ENCODE results near the gene ADGRG4.

DNA sequence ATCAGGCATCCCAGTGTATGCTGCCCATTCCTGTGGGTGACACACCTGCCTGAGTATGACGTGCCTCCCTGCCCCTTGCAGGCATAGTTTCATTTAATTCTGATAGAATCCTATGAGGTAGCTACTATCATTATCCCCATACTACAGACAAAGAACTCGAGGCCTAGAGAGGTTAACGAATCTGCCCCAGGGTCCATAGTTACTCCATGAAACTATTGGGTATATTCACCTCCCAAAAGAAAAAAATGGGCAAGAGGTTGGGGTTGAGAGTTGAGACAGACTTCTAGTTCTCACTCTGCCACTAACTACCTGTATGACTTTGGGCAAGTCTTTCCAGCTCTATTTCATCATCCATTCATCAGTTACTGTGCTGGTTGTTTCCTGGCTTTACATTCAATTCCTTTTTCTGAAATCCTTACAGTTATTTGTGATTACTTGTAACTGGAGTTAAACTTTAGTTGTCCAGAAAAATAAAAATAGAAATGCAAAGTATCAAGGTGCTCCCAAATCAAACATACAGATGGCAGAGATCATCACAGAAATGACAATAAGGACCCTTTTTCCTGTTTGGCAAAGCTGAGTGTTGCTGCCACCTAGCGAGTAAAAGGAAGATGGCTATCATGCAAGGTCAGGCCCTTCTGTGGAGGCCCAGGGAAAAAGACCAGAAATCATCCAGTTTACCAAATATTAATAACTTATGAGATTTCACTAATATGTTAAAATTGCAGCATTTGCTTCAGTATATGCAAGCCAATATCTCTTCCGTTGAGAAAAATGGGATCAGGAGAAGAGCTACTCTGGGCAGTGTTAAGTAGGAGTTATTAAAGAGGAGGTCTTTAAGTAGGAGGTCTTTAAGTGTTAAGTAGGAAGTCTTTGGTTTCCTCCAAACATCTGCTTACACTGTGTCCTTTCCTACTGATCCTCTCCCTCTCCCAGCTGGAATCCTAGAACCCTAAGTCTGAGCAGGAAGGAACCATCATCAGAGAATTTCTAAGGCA is 32.4 kb upstream of the ADGRG4 start:
- TF ChIP-seq CTCF (IDR thresholded peaks at IDR 0.05) (peak; percentile 42), FOXK1 (CRISPR knock-in tag; IDR thresholded peaks at IDR 0.05) (no peak), USF2 (CRISPR knock-in tag; IDR thresholded peaks at IDR 0.05) (no peak), CREB1 (CRISPR knock-in tag; IDR thresholded peaks at IDR 0.05) (no peak), TEAD4 (CRISPR knock-in tag; IDR thresholded peaks at IDR 0.05) (no peak), CREM (CRISPR knock-in tag; IDR thresholded peaks at IDR 0.05) (no peak), CBFB (CRISPR knock-in tag; IDR thresholded peaks at IDR 0.05; ENCODE audit: low read depth) (no peak), GRHL2 (CRISPR knock-in tag; IDR thresholded peaks at IDR 0.05; ENCODE audit: insufficient replicate concordance, severe bottlenecking) (no peak)
- TF ChIP-seq, protein P1, sequence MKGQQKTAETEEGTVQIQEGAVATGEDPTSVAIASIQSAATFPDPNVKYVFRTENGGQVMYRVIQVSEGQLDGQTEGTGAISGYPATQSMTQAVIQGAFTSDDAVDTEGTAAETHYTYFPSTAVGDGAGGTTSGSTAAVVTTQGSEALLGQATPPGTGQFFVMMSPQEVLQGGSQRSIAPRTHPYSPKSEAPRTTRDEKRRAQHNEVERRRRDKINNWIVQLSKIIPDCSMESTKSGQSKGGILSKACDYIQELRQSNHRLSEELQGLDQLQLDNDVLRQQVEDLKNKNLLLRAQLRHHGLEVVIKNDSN (CRISPR knock-in tag; IDR thresholded peaks at IDR 0.05) = no peak
- TF ChIP-seq, protein P2, sequence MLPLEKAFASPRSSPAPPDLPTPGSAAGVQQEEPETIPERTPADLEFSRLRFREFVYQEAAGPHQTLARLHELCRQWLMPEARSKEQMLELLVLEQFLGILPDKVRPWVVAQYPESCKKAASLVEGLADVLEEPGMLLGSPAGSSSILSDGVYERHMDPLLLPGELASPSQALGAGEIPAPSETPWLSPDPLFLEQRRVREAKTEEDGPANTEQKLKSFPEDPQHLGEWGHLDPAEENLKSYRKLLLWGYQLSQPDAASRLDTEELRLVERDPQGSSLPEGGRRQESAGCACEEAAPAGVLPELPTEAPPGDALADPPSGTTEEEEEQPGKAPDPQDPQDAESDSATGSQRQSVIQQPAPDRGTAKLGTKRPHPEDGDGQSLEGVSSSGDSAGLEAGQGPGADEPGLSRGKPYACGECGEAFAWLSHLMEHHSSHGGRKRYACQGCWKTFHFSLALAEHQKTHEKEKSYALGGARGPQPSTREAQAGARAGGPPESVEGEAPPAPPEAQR (CRISPR knock-in tag; IDR thresholded peaks at IDR 0.05) = no peak
- TF ChIP-seq, protein P3, sequence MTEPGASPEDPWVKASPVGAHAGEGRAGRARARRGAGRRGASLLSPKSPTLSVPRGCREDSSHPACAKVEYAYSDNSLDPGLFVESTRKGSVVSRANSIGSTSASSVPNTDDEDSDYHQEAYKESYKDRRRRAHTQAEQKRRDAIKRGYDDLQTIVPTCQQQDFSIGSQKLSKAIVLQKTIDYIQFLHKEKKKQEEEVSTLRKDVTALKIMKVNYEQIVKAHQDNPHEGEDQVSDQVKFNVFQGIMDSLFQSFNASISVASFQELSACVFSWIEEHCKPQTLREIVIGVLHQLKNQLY (CRISPR knock-in tag; IDR thresholded peaks at IDR 0.05) = no peak

All from WTC11 (cell line).